LoVo (cell line): ENCODE data around the gene LDB2.

Experiments
- DNase-seq: peaks from one replicate; pipeline ENCODE4 v3.0.0-alpha.2; 2016; ENCODE audit warnings: low spot score

Gene LDB2

DNA sequence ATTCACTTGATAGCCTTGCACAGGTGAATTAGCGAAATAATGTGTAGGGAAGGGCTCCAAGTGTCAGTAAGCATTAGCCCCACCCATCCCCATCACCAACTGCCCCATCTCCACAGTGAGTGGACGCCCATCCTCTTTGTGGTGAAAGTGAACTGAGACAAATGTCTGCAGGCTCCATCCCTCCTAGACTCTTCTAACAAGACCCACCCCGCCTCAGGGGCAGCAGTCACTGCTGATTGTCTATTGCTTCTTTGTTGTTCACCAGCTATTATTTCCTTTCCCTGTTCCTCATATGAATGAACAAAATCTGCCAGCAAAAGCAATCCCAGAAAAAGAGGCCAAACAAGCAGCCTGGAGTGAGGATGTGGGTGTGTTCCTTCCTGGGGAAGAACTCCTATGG, 96.4 kb downstream of the LDB2 start:
- no peak for DNase-seq

- no peak for DNase-seq
These were observed 97.1 kb downstream of the LDB2 start for GRCh38 chr4:16801356-16801755.

DNA sequence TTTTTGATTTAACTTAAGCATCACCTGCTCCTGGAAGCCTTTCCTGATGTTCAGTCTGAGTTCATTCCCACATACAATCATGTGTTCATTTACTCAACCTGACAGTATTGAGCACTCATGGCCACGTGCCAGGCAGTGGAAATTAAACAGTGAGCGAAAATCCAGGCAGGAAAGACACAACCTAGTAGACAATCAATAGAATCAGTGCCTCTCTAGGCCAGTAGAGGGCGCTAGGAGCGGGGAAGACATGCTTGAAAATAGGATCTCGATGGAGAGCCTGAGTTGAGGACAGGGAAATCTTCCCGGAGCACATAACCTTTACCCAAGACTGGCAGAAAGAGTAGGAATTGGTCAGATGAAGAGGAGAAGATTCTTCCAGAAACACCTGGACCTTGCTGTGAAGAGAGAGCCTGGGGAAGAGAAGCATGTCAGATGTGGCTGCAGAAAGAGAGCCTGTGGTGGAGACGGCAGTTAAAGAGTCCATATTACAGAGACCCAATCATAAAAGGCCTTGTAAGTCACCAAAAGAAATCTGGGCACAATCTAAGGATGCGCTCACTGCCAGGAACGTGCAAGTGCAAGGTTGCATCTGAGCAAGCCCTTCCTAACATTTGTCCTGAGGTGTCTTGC, 103.5 kb downstream of the LDB2 start:
- peak; percentile 5 for DNase-seq

DNA sequence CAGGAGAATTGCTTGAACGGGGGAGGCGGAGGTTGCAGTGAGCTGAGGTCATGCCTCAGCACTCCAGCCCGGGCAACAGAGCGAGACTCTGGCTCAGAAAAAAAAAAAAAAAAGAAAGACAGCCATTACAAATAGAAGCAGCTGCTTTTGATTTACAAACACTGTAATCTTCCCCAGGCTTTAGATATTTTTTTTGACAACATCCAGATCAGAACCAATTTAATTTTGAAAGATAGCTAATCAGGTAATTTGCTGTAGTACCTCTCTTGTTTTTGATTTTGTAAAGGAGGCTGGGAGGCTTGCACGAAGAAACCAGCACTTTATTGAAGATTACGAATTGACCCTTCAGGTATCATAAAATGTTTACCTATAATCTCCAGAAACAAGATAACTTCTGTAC, 107.0 kb downstream of the LDB2 start:
- no peak for DNase-seq

GRCh38 chr4:16790508-16790907, 107.9 kb downstream of the LDB2 start:
- DNase-seq: no peak

DNA sequence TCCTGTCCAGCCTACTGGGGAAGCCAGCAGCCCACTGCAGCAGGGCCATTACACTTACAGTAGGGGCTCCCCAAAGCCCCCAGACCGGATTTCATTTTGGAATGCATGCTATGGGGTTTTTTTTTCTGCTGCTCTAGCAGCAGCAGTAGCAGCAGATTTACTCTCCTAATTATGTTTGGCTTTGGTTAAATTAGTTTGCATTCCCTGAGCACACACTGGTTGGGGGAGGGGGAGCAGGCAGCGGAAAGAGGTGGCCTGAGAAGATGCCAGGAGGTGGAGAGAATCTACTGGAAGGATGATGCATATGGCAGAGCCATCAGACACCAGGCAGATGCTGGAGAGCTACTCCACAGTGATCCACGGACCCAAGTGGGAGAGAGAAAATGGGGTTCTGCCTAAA, 109.6 kb downstream of the LDB2 start:
- no peak for DNase-seq

GRCh38 chr4:16785793-16786527, 112.5 kb downstream of the LDB2 start:
- no peak for DNase-seq

DNA sequence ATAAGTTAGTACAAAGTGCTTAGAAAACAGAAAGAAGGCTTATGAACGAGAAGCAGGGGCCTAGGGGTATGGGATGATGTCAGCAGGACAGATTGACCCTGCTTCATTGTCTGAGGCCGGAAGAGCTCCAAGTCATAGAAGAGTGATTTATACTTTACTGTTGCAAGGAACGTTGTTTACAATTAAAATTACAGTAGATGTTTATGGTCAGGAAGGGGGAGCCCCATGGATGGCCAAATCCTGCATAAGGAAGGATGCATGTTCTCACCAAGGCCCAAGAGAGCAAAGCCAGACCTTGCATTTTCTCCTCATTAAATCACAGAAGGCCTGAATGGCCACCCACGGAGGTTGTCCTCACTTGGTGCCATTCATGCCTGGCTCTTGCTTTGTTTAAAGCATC, 115.3 kb downstream of the LDB2 start:
- DNase-seq: no peak

DNA sequence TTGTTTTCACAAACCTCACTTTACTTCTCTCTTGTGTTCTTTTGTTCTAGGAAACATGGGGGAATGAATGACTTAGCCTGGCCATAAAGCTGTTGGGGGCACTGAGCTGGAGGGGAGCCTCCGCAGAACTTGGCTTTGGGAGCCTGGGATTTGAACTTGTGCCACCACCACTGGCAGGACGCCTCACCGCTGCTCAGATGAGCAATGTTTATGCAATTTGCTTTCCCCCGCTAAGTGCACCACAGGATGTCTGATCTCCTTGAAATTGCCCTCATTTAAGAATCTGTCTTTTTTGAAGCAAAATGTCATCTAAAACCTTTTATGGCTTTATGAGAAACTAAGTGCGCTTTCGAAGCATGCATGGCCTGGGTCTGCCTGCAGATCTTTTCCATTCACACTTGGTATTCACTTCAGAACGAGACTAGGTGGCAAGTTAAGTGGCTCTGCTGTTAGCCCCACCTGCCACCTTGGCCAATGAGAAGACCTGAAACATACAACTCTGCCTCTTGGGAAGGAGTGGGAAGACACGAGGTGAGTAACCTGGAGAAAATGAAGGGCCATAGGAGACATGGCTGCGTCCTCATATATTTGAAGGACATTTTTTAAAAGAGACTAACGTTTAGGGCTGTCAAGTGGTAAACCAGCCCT, 119.3 kb downstream of the LDB2 start:
- no peak for DNase-seq

DNA sequence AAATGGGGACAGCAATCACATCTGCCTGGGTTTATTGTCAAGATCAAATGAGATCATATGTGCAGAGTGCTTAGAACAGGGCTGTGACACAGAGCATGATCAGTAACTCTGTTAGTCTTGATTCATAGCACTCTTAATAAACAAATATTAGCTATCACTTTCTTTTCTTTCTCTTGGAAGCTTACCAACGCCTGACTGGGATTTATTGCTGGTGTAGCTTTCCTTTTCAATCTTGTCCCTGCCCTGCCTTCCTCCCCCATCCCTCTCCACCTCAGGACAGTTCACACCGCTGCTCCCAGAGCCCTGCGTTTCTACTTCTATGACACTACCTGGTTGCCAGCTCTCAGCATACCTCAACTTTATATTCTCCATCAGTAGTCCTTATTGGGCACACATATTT, 120.7 kb downstream of the LDB2 start:
- no peak for DNase-seq

- no peak for DNase-seq
These were observed 122.9 kb downstream of the LDB2 start for GRCh38 chr4:16775411-16776154.

DNA sequence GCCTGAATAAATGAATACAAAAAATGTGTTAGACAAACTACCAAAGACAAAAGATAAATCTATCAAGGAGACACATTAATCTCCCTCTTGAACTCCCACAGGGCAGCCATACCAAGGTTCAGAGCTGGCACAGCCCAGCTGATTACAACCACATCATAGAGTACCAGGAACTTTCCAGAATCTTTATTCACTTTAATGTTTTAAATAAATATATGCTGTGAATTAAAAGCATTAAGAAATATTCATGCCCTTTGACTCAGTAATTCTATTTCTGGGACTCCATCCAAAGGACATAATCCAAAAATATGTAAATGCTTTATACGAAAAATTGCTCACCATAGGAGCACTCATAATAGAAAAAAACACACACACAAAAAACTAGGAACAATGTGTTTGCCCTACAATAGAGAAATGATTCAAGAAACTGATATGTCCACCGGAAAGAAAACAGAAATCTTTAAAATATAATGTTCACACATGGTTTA, 126.0 kb downstream of the LDB2 start:
- DNase-seq: no peak

DNA sequence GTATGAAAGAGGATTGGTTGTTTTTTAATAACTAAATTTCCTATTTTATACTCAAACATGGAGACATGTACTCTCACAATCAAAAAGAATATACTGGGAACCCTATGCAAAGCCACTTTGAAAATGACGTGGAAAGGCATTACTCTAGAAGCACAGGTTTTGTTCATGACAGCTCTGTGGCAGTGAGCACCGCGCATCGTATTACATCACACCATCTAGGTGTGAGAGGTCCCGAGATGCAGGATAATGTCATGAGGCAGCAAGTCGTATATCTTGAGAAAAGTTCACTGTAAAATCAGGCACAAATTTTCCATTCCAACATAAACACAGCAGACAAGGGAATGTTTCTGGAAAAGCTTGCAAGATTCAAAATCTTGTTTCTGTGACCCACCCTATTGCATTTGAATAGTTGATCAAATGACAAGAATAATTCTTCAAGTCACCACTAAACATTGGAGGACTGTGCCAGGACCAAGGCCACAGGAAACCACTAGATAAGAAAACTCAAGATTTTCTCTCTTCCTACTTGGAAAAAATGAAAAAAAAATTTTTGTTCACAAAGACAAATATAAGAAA, 127.6 kb downstream of the LDB2 start:
- no peak for DNase-seq

DNA sequence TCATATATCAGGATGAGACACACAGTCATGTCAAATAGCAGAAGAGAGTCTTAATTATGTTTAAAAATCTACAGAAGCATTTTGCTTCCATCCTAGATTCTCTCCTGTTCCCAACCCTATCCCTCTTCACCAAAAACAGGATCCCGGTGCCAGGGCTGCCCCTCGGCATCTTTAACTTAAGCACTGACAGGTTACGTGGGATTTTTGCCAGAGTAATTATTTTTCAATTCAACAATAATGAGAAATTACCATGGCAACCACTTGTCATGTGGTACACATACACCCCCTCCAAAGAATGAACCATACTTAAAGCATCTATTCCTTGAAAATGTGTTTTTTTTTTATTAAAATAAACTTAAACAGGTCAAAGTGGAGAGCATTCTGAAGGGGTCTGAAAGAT, 130.6 kb downstream of the LDB2 start:
- no peak for DNase-seq

GRCh38 chr4:16767251-16767650, 131.2 kb downstream of the LDB2 start:
- DNase-seq: no peak

DNA sequence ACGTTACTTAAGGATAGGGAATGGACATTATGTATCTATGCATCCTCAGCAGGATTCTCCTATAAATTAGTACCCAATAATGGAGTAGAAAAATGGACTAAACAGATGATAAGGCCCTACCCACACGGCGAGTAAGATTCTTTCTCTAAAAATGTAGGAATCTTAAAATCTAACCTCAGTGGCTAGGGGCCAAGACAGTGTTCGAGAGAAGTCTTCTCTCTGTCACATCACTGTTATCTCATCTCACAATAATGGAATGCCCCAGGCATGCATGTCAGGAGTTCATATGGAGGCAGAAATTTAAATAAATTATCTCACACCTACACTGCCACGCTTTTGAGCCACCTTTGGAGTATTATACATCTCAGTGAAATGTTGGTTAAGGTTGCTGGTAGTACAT, 132.9 kb downstream of the LDB2 start:
- DNase-seq: no peak

GRCh38 chr4:16764622-16765021, 133.8 kb downstream of the LDB2 start:
- no peak for DNase-seq

DNA sequence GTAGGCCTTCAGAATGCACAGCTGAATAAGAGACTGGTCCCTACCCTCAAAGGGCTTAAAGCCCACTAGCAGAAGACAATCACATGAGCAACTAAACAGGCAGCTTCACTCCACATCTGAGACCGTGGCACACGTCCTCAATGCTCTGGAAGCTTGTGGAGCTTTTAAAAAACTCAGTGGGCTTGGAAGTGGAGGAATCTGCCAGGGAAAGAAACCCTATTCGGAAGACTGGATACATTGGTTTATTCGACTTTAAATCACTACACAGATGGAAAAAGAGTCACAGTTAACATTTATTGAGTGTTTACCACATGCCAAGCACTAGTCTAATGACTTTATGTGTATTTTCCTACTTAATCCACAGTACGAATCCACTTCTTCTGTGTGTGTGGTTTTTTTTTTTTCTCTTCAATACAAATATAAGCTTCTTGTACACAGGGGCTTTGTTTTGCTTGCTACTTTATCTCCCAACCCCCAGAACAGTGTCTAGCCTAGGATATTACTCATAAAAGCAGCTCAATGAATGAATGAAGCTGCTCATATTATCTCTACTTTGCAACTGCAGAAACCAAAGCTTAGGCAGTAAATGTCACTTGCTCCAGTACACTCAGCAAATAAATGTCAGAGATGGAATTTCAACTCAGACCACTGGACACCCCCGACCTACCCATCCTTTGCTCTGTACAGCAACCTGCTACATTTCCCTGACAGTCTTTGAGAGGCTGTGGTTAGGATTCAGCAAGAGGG, 137.7 kb downstream of the LDB2 start:
- no peak for DNase-seq

DNA sequence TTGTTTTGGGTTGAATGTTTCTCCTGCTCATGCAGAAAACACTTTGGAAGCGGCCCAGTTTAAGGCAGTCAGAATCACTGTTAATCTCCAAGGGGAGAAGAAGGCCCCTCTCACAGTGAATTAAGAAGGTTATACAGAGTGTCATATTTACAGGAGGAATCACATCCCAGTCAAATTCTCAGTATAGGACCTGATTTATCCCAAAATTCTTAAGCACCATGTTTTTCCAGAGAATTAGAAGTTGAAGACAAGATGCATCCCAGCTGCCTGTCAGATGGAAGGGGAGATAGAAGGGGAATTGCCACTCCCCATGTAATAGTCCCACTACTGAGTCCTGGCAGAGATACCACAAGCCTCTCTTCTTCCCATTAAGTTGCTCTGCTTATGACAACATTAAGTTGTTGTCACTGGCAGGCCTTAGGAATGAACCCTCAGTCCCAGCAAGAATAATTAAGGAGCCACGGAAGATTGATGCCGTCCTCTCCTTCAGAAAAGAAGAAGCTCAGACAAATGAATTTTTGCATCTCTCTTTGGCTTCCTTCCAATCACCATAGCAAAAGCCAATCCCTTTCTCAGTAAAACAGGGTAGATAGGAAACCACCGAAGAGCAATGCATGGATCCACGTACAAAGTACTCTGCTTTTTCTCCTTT, 138.4 kb downstream of the LDB2 start:
- DNase-seq: no peak

DNA sequence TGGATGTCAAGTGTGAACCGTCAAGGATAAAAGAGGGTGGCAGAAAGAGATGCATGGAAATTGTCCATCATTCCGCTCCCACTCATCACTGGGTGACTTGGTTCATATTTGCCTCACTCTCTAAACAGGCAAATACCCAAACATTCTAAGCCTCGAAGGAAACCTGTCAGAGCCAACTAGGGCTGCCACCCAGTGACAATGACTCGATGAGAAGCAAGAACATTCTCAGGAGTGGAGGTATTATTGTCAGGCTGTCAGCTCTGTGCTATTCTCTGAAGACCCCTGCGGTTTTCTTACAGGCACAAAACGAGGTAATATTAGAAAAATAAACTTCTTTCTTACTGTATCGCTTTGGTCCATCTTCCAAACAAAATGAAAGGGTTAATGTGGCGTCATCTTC, 139.6 kb downstream of the LDB2 start:
- DNase-seq: no peak

DNA sequence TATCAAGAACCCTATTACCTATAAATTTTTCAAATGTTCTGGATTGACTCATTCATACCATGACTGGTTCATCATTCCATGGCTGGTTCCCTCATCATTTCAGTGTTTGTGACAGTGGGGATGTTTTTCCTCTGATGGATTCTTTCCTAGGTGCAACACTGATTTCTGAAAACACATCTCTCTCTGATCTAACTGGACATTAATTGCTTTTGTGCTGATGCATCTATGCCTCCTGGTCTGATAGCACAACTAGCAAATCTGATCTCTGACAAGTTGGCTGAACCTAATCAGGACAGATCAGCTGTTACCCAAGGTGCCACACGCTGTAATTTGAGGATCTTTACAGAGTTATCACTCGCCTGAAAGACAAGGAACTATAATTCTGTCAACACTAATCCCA, 140.2 kb downstream of the LDB2 start:
- DNase-seq: no peak
